VCaP (cell line): ENCODE measurements around the gene P2RY14.

ENCODE experiments used
- H3K27ac ChIP-seq: fragments of 450-650 bp; 2 replicates; pipeline ENCODE4 v1.5.1; 2017
- TF ChIP-seq, protein P1 (sequence below): fragments of 450-650 bp; conservative IDR thresholded peaks from 2 replicates; pipeline ENCODE4 v1.5.1; 2017; ENCODE audit warnings: mild to moderate bottlenecking, moderate library complexity

Gene P2RY14

DNA sequence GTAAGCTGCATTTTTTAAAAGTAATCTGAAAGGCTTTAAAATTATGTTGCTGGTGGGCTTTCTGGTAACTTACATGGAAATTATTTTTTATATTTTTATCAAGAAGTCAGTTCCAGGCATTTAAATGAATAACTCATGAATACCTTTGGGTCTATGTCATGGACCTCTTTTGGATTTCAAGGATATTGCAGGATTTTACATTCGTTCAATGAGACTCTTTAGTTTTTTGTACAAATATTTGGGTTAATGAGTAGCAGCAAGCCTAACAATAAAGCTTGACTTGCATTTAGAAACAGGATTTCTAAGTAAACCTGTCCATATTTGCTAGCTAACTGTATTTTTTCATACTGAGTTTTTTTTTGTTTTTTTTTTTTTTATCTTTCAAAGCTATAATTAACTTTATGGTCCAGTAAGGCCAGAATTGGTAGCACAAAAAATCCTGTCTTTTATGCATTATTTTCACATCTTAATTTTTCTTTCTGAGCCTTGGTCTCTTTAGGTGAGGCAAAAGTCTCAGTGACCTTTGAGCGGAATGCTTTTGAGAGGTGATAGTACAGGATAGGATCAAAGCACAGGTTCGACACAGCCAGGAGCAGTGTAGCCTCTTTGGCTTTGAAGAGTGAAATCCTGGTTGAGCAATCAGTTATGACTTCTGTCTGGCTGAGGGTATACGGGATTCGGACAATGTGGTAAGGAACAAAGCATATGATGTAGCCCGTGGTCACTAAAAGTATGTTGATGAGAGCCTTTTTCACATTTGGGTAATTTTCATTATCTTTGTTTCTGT is 80.2 kb downstream of the P2RY14 start:
- no peak overlapping the region for H3K27ac ChIP-seq
- TF ChIP-seq, protein P1, sequence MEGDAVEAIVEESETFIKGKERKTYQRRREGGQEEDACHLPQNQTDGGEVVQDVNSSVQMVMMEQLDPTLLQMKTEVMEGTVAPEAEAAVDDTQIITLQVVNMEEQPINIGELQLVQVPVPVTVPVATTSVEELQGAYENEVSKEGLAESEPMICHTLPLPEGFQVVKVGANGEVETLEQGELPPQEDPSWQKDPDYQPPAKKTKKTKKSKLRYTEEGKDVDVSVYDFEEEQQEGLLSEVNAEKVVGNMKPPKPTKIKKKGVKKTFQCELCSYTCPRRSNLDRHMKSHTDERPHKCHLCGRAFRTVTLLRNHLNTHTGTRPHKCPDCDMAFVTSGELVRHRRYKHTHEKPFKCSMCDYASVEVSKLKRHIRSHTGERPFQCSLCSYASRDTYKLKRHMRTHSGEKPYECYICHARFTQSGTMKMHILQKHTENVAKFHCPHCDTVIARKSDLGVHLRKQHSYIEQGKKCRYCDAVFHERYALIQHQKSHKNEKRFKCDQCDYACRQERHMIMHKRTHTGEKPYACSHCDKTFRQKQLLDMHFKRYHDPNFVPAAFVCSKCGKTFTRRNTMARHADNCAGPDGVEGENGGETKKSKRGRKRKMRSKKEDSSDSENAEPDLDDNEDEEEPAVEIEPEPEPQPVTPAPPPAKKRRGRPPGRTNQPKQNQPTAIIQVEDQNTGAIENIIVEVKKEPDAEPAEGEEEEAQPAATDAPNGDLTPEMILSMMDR: no peak

DNA sequence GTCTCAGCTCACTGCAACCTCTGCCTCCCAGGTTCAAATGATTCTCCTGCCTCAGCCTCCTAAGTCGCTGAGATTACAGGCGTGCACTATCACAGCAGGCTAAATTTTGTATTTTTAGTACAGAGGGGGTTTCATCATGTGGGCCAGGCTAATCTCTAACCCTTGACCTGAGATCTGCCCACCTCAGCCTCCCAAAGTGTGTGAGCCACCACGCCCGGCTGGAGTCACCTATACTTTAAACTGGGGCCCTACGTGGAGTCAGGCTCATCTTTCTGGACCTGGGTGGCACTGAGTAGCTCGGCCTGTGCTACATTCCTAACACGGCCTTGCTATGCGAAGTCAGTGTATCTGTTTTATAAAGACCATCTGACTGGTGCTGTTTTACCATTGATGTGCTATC is 81.1 kb downstream of the P2RY14 start:
- H3K27ac ChIP-seq: no peak overlapping the region
- TF ChIP-seq, protein P1: no peak

DNA sequence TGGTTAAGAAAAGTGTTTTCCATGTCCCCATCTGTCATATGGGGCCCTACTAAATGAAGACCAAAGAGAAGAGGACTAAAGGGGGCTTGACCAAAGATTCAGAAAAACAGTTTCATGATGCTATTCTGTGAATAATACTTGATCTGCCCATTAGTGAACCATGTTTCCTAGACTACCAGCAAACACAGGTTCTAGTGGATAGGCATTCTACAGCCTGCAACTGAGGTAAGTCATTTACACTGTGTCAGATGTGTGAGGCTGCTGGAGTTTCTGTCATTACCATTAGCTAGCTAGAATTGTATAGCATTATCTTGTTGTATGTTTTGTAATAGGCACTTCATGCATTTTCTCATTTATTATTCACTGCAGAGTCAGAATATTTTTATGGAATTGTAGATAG is 81.9 kb downstream of the P2RY14 start:
- H3K27ac ChIP-seq: no peak overlapping the region
- TF ChIP-seq, protein P1: no peak

DNA sequence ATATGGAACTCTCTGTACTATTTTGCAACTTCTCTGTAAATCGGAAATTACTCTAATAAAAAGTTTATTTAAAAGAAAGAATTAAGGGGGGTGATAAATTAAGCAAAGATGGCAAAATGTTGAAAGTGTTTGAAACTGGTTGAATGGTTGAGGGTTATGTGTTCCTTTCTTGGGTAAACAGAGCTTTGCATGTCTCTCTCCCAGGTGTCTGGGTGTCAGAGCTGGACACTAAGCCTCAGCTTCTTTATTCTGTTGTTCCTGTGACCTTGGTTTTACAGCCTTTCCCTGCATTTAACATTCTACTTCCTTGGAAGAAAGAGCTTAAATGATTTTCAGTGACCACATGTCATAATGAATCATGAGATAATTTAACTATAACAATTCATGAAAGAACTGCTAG is 82.5 kb downstream of the P2RY14 start:
- TF ChIP-seq, protein P1: no peak

DNA sequence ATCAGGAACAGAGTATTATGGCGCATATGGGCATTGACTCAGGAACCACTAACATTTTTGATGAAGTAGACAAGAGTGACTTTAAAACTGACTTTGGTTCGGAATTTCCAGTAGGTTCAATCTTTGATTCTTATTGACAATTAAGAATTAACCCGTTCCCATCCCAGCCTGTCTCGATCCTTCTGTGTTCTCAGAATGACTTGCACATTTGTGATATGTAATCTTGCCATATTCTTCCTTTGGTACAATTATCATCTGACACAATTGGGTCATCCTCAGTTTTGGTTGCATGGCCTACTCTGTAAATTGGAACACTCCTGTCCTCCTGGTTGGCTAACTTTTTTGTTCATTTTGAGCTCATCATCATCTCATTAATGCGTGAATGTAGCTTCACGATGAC is 85.8 kb downstream of the P2RY14 start:
- H3K27ac ChIP-seq: no peak overlapping the region
- TF ChIP-seq, protein P1: no peak

More for the DNA sequence above, 82.5 kb downstream of the P2RY14 start:
- no peak overlapping the region for H3K27ac ChIP-seq

DNA sequence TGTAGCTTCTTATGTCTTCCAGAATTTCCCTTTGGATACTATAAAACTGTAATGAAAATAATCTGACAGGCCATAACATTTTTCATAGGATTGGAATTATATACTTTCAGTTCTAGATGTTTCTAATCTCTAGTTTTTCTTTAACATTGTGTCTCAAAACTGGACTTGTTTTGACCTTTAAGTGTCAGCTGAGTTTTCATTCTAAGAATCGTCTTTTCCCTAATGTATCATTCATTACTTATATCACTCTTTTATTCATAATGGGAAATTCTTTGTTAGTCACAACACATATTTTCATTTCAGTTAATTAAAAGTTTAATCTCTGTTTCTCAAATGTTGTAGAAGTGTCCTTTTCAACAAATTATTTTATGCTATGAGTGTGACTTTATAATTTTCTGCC is 87.2 kb downstream of the P2RY14 start:
- TF ChIP-seq, protein P1: no peak
- H3K27ac ChIP-seq: no peak overlapping the region

DNA sequence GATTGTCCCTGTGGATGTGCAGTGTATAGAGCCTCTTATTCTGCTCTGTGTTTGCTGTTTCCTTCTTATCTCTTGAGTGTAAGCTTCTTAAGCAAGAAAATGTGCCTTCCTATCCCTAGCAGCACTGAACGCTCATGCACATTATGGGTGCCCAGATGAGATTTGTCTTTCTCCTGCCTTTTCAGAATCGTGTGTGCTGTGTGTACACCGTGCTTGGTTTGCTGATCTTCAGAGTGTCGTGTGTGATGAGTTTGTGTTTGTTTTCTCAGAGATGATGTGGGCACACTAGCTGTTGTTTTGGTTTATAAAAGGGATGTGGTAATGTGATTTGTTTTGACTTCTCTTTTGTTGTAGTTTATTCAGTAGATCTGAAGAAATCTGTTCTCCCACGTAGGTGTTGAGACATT is 95.1 kb downstream of the P2RY14 start:
- H3K27ac ChIP-seq: no peak overlapping the region
- TF ChIP-seq, protein P1: no peak
